Heart left ventricle (tissue), 13 donors: ENCODE results near the gene BNIP3.

Source experiments
- POLR2A ChIP-seq, 2 donors: fragments of 450-650 bp; IDR thresholded peaks; one replicate each; pipeline ENCODE4 v1.6.1; 2017; ENCODE audit warnings: antibody characterized with exemption in 2 of 2, mild to moderate bottlenecking in 2 of 2, moderate library complexity in 2 of 2
- TF ChIP-seq, protein P1 (sequence below), 12 donors: fragments of 200-600 bp; sonication (generic) in 4 of 12; IDR thresholded peaks; one replicate each; pipeline versions ENCODE4 v1.5.0 to v1.8.0; 2018 to 2022; ENCODE audit warnings: antibody characterized with exemption in 12 of 12, mild to moderate bottlenecking in 5 of 12
- donor health status: ischemic (EF 13 %, LVEDD 7.1; RV severe dilation, severe dysfunction).
- donor health status: DM: no; HTN: yes; CAD: no.
- donor health status: DM: no; HTN: no; CAD: no.
- donor health status: ischemic (EF 25% LVEDD 6.9; RV normal size, moderate dysfunction).
- donor health status: ischemic (EF 25% LVEDD 5.7; RV mildly dilated, moderate dysfunction).
- donor health status: ischemic (EF 35%, LVEDD 5.7; RV mildly dilated, moderate dysfunction).
- donor health status: nonischemic (EF 11% LVEDD 7.7; RV severe dilation, severe dysfunction).
- donor health status: DM: yes; HTN: yes; CAD: no.
- donor health status: PGD.
- donor health status: ischemic (EF 29% LVEDD 5.4; RV normal size, mild dysfunction).
- donor health status: nonischemic (EF 23%, LVEDD 6.1; RV moderate dilation, normal function).

DNA sequence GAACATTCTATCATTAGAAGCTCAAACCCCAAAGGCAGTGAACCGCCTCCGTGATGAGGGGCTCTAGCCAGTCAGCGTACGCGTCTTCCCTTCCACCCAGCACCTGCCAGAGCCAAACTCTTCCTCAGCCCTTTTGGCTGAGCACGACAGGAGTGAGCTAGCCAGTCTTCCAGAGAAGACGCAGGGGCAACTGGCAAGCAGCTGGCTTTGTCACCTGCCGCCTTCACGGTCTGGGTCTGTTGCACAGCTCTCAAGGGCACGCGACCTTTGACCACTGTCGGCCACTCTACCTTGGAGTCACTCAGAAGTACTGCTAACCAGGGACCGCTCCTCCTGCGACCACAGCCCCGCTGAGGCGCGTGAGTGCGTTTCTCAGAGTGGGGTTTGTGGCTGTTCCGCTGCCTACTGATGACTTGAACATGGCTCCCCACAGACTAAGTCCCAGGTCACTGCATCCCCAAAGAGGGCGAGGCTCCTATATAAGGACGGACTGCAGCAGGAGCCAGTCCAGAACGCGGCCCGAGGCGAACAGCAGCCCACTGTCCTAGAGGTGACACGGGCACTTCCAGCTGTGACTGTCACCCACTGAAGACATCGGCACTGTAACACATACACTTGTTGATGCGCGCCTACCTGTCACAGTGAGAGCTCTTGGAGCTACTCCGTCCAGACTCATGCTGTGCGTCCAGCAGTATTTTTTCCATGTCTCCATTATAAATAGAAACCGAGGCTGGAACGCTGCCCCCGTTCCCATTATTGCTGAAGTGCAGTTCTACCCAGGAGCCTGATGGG lies 8.4 kb downstream of the BNIP3 start:
- TF ChIP-seq, protein P1, sequence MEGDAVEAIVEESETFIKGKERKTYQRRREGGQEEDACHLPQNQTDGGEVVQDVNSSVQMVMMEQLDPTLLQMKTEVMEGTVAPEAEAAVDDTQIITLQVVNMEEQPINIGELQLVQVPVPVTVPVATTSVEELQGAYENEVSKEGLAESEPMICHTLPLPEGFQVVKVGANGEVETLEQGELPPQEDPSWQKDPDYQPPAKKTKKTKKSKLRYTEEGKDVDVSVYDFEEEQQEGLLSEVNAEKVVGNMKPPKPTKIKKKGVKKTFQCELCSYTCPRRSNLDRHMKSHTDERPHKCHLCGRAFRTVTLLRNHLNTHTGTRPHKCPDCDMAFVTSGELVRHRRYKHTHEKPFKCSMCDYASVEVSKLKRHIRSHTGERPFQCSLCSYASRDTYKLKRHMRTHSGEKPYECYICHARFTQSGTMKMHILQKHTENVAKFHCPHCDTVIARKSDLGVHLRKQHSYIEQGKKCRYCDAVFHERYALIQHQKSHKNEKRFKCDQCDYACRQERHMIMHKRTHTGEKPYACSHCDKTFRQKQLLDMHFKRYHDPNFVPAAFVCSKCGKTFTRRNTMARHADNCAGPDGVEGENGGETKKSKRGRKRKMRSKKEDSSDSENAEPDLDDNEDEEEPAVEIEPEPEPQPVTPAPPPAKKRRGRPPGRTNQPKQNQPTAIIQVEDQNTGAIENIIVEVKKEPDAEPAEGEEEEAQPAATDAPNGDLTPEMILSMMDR (IDR thresholded peaks at IDR 0.05), result no peak
- TF ChIP-seq POLR2A (IDR thresholded peaks at IDR 0.05), result no peak
